Neural progenitor cell (in vitro differentiated cells): Measurements from ENCODE around the gene RHBDL2.
"Not testable (repeated sequence)": the region's sequence is repeated elsewhere in the genome, so short reads cannot be mapped to it uniquely, and the experiment has no call there.

Experiments used
- CTCF ChIP-seq: fragments of 200-600 bp; sonication (generic); IDR thresholded peaks from 2 replicates; pipeline ENCODE4 v1.5.1; 2017; ENCODE audit warnings: antibody characterized with exemption, mild to moderate bottlenecking
- EZH2 ChIP-seq: fragments of 200-600 bp; sonication (generic); IDR thresholded peaks from 2 replicates; pipeline ENCODE4 v1.6.1; 2017; ENCODE audit warnings: antibody characterized with exemption, mild to moderate bottlenecking, moderate library complexity
- EZH2phosphoT487 ChIP-seq: fragments of 200-600 bp; sonication (generic); IDR thresholded peaks from 2 replicates; pipeline ENCODE4 v1.6.1; 2017; ENCODE audit warnings: antibody characterized with exemption

- TF ChIP-seq EZH2phosphoT487, CTCF, EZH2: not testable (repeated sequence)
These were observed 96.5 kb downstream of the RHBDL2 start for GRCh38 chr1:38845088-38845487.
